Stimulated activated CD8-positive, alpha-beta memory T cell treated with anti-CD3 and anti-CD28 coated beads, Interleukin-15, amount 100 ng/mL, for 24 hours (primary cell): Measurements from ENCODE around the gene PLIN1.
A peak's percentile ranks its signal among the peaks of the same experiment; 100 is the strongest.
"Not testable (repeated sequence)": the region's sequence is repeated elsewhere in the genome, so short reads cannot be mapped to it uniquely, and the experiment has no call there.

Source experiments
- DNase-seq: peaks from one replicate; pipeline ENCODE4 v3.0.0-alpha.2; 2020; ENCODE audit warnings: low read depth

Gene PLIN1

GRCh38 chr15:89679212-89679611 lies at the start of gene PLIN1:
PLIN1 (minus strand) TSS chr15:89679367; CDS start chr15:89677489, 1,878 bp downstream.
- DNase-seq = no peak

- no peak for DNase-seq
Measured at GRCh38 chr15:89728254-89728653, 49.1 kb upstream of the PLIN1 start.

GRCh38 chr15:89725064-89725463 lies 45.9 kb upstream of the PLIN1 start:
- DNase-seq = no peak

GRCh38 chr15:89724621-89725020 lies 45.5 kb upstream of the PLIN1 start:
- DNase-seq = no peak

GRCh38 chr15:89723031-89723430 lies 43.9 kb upstream of the PLIN1 start:
- no peak for DNase-seq

- no peak for DNase-seq
Measured at GRCh38 chr15:89714775-89715174, 35.6 kb upstream of the PLIN1 start.

- DNase-seq = no peak
Measured at GRCh38 chr15:89707577-89707976, 28.4 kb upstream of the PLIN1 start.

- no peak for DNase-seq
Measured at GRCh38 chr15:89704411-89704810, 25.2 kb upstream of the PLIN1 start.

- DNase-seq = no peak
Measured at GRCh38 chr15:89695198-89695597, 16.0 kb upstream of the PLIN1 start.

- no peak for DNase-seq
Measured at GRCh38 chr15:89693696-89694095, 14.5 kb upstream of the PLIN1 start.

GRCh38 chr15:89693091-89693490 lies 13.9 kb upstream of the PLIN1 start:
- DNase-seq = no peak

GRCh38 chr15:89690276-89691218 lies 11.4 kb upstream of the PLIN1 start, which contains the start of the genes PEX11A and WDR93:
PEX11A (minus strand) TSS chr15:89690754; CDS start chr15:89690632, 122 bp downstream.
WDR93 (plus strand) TSS chr15:89690811; CDS start chr15:89701747, 10,936 bp downstream.
- DNase-seq = peak; percentile 66

- not testable (repeated sequence) for DNase-seq
Measured at GRCh38 chr15:89689930-89690275, 10.7 kb upstream of the PLIN1 start.

- DNase-seq = no peak
Measured at GRCh38 chr15:89686522-89686921, 7.4 kb upstream of the PLIN1 start.

GRCh38 chr15:89685995-89686394 lies 6.8 kb upstream of the PLIN1 start:
- no peak for DNase-seq

- DNase-seq = no peak
Measured at GRCh38 chr15:89681146-89681545, 2.0 kb upstream of the PLIN1 start.

- DNase-seq = no peak
Measured at GRCh38 chr15:89680282-89680873, 1.2 kb upstream of the PLIN1 start.

GRCh38 chr15:89677381-89677780 lies 1.8 kb downstream of the PLIN1 start:
- DNase-seq = no peak

- DNase-seq = no peak
Measured at GRCh38 chr15:89675606-89676005, 3.6 kb downstream of the PLIN1 start.

GRCh38 chr15:89674526-89674925 lies 4.6 kb downstream of the PLIN1 start:
- DNase-seq = no peak

- no peak for DNase-seq
Measured at GRCh38 chr15:89673165-89673512, 6.0 kb downstream of the PLIN1 start.

- DNase-seq = no peak
Measured at GRCh38 chr15:89672221-89673164, 6.7 kb downstream of the PLIN1 start.
